Central memory CD8-positive, alpha-beta T cell (primary cell): ENCODE results near the gene GARIN5A.

Experiments
- ATAC-seq: fragments of 150-1000 bp; cut with Tn5 transposase; replicated peaks from 2 replicates; pipeline ENCODE4 v1.10.0; 2022; ENCODE audit warnings: mild to moderate bottlenecking, moderate FRiP score, moderate number of reproducible peaks; ENCODE audit not compliant: poor library complexity, severe bottlenecking; ENCODE audit errors: extremely low read depth
- DNase-seq, 2 donors: peaks; one replicate each; pipeline ENCODE4 v3.0.0; 2021; ENCODE audit warnings: low spot score in 2 of 2
- H3K27ac Mint-ChIP-seq: one replicate; pipeline ENCODE4 v1.8.0; 2022; ENCODE audit warnings: low read depth, mild to moderate bottlenecking, moderate library complexity, mixed read lengths
- H3K27me3 Mint-ChIP-seq: one replicate; pipeline ENCODE4 v1.8.0; 2022; ENCODE audit warnings: mixed read lengths
- H3K36me3 Mint-ChIP-seq: one replicate; pipeline ENCODE4 v1.8.0; 2022; ENCODE audit warnings: mild to moderate bottlenecking, moderate library complexity, mixed read lengths; ENCODE audit not compliant: insufficient read depth
- H3K4me1 Mint-ChIP-seq: one replicate; pipeline ENCODE4 v1.8.0; 2022; ENCODE audit warnings: mixed read lengths
- H3K4me3 Mint-ChIP-seq: one replicate; pipeline ENCODE4 v1.8.0; 2022; ENCODE audit warnings: mild to moderate bottlenecking, moderate library complexity, mixed read lengths
- H3K9me3 Mint-ChIP-seq: one replicate; pipeline ENCODE4 v1.8.0; 2022; ENCODE audit warnings: mixed read lengths

Gene GARIN5A

GRCh38 chr19:50430888-50431342 is 45.7 kb downstream of the GARIN5A start:
- Mint-ChIP-seq H3K4me1 (peaks cover 11% of the 10 kb centered on the region), H3K27ac (peak overlapping the region; percentile 91), H3K27me3 (peaks cover 19% of the 10 kb centered on the region), H3K9me3 (no peaks in the 10 kb centered on the region), H3K36me3 (peaks cover 9% of the 10 kb centered on the region), H3K4me3 (peak overlapping the region; percentile 84)
- DNase-seq: no peak
- ATAC-seq: no peak

GRCh38 chr19:50428772-50429463 is 47.7 kb downstream of the GARIN5A start:
- DNase-seq (no peak), ATAC-seq (no peak)
- Mint-ChIP-seq H3K4me1 (peaks cover 11% of the 10 kb centered on the region), H3K27ac (no peak overlapping the region), H3K4me3 (no peak overlapping the region), H3K27me3 (peaks cover 24% of the 10 kb centered on the region), H3K9me3 (no peaks in the 10 kb centered on the region), H3K36me3 (peaks cover 9% of the 10 kb centered on the region)

GRCh38 chr19:50427997-50428425 is 48.6 kb downstream of the GARIN5A start:
- Mint-ChIP-seq H3K4me3 (no peak overlapping the region), H3K9me3 (no peaks in the 10 kb centered on the region), H3K27ac (no peak overlapping the region), H3K4me1 (peaks cover 11% of the 10 kb centered on the region), H3K27me3 (peaks cover 27% of the 10 kb centered on the region), H3K36me3 (peaks cover 9% of the 10 kb centered on the region)
- peak; percentile 9 for ATAC-seq
- DNase-seq: peak in 1 of 2 donors; percentile 15

GRCh38 chr19:50427318-50427925 is 49.2 kb downstream of the GARIN5A start:
- H3K27ac Mint-ChIP-seq: no peak overlapping the region
- H3K4me3 Mint-ChIP-seq: no peak overlapping the region

GRCh38 chr19:50425581-50425980 is 51.1 kb downstream of the GARIN5A start:
- Mint-ChIP-seq H3K36me3 (peaks cover 1% of the 10 kb centered on the region), H3K27me3 (peaks cover 41% of the 10 kb centered on the region), H3K4me1 (no peaks in the 10 kb centered on the region), H3K27ac (no peak overlapping the region), H3K9me3 (no peaks in the 10 kb centered on the region), H3K4me3 (no peak overlapping the region)
- DNase-seq: no peak
- no peak for ATAC-seq

More at GRCh38 chr19:50427318-50427925, 49.2 kb downstream of the GARIN5A start:
- H3K27me3 Mint-ChIP-seq: peaks cover 25% of the 10 kb centered on the region
- peaks cover 11% of the 10 kb centered on the region for H3K4me1 Mint-ChIP-seq
- ATAC-seq (no peak), DNase-seq (no peak)
- no peaks in the 10 kb centered on the region for H3K9me3 Mint-ChIP-seq
- peaks cover 9% of the 10 kb centered on the region for H3K36me3 Mint-ChIP-seq

- H3K9me3 Mint-ChIP-seq: no peaks in the 10 kb centered on the region
- no peak overlapping the region for H3K27ac Mint-ChIP-seq
- no peak for ATAC-seq
- H3K4me3 Mint-ChIP-seq: no peak overlapping the region
- H3K36me3 Mint-ChIP-seq: peaks cover 1% of the 10 kb centered on the region
- peaks cover 55% of the 10 kb centered on the region for H3K27me3 Mint-ChIP-seq
- H3K4me1 Mint-ChIP-seq: peaks cover 13% of the 10 kb centered on the region
- DNase-seq: no peak
These were observed 53.2 kb downstream of the GARIN5A start for GRCh38 chr19:50423279-50424113.

- Mint-ChIP-seq H3K27ac (no peak overlapping the region), H3K27me3 (peaks cover 55% of the 10 kb centered on the region), H3K4me1 (peaks cover 13% of the 10 kb centered on the region), H3K36me3 (no peaks in the 10 kb centered on the region), H3K9me3 (no peaks in the 10 kb centered on the region), H3K4me3 (no peak overlapping the region)
- ATAC-seq: no peak
- DNase-seq: no peak
These were observed 54.0 kb downstream of the GARIN5A start for GRCh38 chr19:50422397-50423278.

- Mint-ChIP-seq H3K4me3 (no peak overlapping the region), H3K36me3 (no peaks in the 10 kb centered on the region), H3K27ac (no peak overlapping the region), H3K27me3 (peaks cover 55% of the 10 kb centered on the region), H3K4me1 (peaks cover 13% of the 10 kb centered on the region), H3K9me3 (no peaks in the 10 kb centered on the region)
- no peak for DNase-seq
- no peak for ATAC-seq
These were observed 55.8 kb downstream of the GARIN5A start for GRCh38 chr19:50420808-50421207.

GRCh38 chr19:50420127-50420526 is 56.5 kb downstream of the GARIN5A start:
- DNase-seq: no peak
- H3K27ac Mint-ChIP-seq: peak overlapping the region; percentile 12
- H3K36me3 Mint-ChIP-seq: no peaks in the 10 kb centered on the region
- ATAC-seq: no peak
- no peaks in the 10 kb centered on the region for H3K9me3 Mint-ChIP-seq
- H3K4me1 Mint-ChIP-seq: peaks cover 13% of the 10 kb centered on the region
- peak overlapping the region; percentile 29 for H3K4me3 Mint-ChIP-seq
- H3K27me3 Mint-ChIP-seq: peaks cover 55% of the 10 kb centered on the region

- H3K36me3 Mint-ChIP-seq: no peaks in the 10 kb centered on the region
- no peak for DNase-seq
These were observed 57.0 kb downstream of the GARIN5A start for GRCh38 chr19:50419580-50420035.

GRCh38 chr19:50419022-50419579 is 57.5 kb downstream of the GARIN5A start:
- peaks cover 13% of the 10 kb centered on the region for H3K4me1 Mint-ChIP-seq
- H3K36me3 Mint-ChIP-seq: no peaks in the 10 kb centered on the region
- ATAC-seq (no peak), DNase-seq (no peak)
- H3K27ac Mint-ChIP-seq: peak overlapping the region; percentile 63
- peak overlapping the region; percentile 1 for H3K4me3 Mint-ChIP-seq
- peaks cover 52% of the 10 kb centered on the region for H3K27me3 Mint-ChIP-seq
- H3K9me3 Mint-ChIP-seq: no peaks in the 10 kb centered on the region

More at GRCh38 chr19:50419580-50420035, 57.0 kb downstream of the GARIN5A start:
- Mint-ChIP-seq H3K4me1 (peaks cover 13% of the 10 kb centered on the region), H3K4me3 (peak overlapping the region; percentile 29), H3K27ac (peak overlapping the region; percentile 63), H3K9me3 (no peaks in the 10 kb centered on the region), H3K27me3 (peaks cover 55% of the 10 kb centered on the region)
- no peak for ATAC-seq
